Stimulated activated CD8-positive, alpha-beta memory T cell treated with anti-CD3 and anti-CD28 coated beads, Interleukin-15, amount 100 ng/mL, for 4 hours (primary cell): Measurements from ENCODE around the gene DENND4B.
"Not testable (repeated sequence)": the region's sequence is repeated elsewhere in the genome, so short reads cannot be mapped to it uniquely, and the experiment has no call there.

ENCODE experiments used
- DNase-seq, 2 donors: peaks; one replicate each; pipeline ENCODE4 v3.0.0-alpha.2; 2020; ENCODE audit warnings: low read depth in 2 of 2

The DENND4B gene

DNA sequence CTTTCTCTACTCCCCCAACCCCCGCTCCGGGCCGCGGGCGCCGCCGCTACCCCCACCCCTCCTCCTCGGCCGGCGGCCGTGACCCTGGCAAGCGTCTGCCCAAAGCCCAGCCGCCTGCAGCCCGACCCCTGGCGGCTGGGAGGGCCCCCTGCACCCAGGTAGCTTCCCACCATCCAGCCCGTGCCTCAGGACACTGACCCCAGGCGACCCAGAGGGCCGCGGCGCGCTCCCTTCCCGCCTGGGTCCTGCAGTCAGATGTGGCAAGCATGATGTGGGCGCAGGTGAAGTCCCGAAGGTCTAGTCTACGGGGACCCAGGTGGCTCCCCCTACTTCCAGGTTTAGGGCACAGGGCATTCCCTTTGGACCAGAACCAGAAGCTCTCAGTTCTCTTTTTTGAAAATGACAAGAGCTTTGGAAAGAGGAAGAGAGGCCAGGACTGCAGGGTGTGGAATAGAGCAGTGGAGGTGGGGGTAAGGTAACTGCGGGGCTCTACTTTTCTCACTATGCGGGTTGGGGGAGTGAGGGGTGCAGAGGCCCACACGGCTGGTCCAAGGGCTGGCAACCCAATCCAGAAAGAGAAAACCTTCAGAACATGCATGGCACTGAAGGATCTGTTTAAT, at the start of gene DENND4B:
TSS of gene DENND4B (minus strand) at position 97 of the 620 bp plus-strand sequence. CDS start 2,344 bp downstream, outside the sequence.
- DNase-seq = peak; percentile 50 to 60

GRCh38 chr1:153995640-153996039, 49.1 kb upstream of the DENND4B start:
- DNase-seq = no peak

GRCh38 chr1:153995202-153995601, 48.7 kb upstream of the DENND4B start:
- DNase-seq = no peak

- no peak for DNase-seq
Measured at GRCh38 chr1:153991806-153992205, 45.3 kb upstream of the DENND4B start.

DNA sequence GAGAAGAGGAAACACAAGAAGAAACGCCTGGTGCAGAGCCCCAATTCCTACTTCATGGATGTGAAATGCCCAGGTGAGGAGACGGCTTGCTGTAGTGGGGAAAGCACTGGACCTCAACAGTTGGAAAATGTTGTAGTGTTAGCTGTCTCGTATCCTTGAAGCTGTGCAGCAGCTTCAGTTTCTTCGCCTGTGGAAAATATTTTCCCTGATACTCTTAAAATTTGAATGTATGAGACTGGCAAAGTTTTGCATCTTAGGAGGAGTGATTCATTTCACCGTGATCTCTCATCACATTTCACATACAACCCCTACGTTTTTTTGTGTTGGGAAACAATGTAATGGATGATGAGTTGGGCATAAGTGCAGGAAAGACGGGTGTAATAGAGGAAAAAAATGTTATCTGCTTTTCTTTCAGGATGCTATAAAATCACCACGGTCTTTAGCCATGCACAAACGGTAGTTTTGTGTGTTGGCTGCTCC, 44.7 kb upstream of the DENND4B start:
- no peak for DNase-seq

GRCh38 chr1:153990468-153991150, 44.1 kb upstream of the DENND4B start, which contains the start of gene RPS27:
Gene RPS27 (plus strand): TSS chr1:153990762. CDS start chr1:153990797, 35 bp downstream.
- DNase-seq = peak; percentile 68 to 85

GRCh38 chr1:153987621-153988020, 41.1 kb upstream of the DENND4B start:
- no peak for DNase-seq

DNA sequence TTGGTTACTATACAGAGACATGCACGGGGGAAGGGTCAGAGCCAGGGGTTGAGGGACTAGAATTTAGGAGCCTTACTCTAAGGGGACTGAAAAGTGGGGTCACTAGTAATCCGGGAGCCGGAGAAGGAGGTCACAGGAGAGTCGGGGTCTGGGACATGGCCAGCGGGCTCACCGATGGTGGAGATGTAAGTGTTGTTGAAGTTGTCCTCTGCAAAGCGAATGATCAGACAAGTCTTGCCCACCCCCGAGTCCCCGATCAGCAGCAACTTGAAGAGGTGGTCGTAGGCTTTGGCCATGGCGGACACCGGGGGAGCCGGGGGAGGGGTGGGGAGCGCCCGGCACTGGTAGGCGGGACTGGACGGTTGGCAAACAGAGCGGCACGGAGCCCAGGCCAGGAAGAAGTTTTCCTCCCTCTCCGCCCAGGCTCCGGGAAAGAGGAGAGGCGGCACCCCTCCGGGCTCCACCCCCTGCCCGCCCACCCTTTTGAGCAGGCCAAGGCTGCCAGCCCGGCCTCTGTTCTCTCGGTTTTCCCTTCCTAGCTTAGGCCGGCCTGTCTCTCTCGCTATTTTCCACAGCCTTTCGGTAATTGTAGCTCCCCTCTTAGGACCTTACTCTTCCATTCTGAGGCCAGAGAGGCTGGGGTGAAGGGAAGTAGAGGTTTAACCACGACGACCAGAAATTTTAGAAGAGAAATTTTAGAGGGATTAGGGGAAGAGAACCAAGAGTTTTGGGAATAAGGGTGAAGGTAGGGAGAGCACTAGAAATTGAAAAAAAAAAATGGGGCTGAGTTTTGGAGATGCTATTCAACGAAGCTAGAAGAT, 39.6 kb upstream of the DENND4B start, which contains the start of gene RAB13:
TSS of gene RAB13 (minus strand) at position 399 of the 821 bp plus-strand sequence. CDS start at position 296, 103 bp downstream.
- no peak for DNase-seq

DNA sequence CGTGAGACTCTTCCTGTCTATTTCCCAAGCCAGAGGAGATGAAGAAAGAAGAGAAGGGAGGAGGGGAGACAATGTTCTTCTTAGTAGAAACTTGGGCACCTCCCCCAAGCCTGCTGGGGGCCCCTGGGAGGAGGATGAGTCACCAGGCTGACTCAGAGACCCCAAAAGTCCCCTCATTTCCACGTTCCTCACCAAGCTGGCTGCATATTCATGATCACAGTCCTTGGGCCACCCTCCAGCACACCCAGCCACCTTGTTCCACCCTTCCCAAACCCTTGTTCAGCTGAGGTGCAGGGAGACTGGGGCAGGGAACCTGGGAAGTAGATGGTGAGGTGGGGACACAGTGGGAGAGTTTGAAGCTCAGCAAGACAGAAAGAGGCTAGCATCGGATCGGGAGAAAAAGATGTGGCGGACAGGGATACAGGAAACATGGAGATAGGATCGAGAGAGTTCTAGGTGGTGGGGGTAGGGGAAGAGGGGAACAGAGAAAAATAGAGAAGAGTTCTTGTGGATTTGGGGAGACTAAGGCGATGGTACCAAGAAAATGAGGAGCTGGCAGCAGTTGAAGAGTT, 38.9 kb upstream of the DENND4B start:
- DNase-seq = peak; percentile 29 to 48

DNA sequence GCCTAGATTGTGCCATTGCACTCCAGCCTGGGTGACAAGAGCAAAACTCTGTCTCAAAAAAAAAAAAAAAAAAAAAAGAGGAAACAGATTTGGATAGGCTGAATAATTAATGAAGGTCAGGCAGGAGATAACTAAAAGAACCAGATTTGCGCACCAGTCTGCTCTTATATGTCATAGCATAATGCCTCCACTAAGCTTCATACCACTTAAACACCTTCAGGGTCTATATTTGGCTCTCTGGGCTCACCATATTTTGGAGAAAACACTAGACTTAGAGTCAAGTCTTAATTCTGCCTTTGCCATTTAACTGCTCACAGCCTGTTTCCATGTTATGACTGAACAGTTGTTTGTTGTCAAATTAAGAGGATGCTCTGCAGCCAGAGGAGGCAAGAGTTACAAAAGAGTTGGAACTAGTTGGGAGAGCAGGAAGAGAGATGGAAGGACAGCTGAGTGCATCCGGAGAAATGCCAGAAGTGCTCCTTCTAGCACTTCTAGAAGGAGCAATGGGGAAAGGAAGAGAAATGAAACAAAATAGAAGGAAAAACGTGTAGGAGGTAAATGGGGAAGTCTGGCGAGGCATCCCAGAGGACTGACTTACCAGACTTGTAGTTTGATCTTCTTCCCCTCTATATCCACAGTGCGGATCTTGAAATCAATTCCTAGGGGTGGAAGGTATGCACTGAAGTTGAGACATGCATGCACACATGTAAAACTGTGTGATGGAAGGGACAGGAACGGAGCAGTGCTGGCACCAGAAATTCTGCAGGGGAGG, 37.8 kb upstream of the DENND4B start:
- DNase-seq = no peak

- not testable (repeated sequence) for DNase-seq
Measured at GRCh38 chr1:153981735-153982134, 35.2 kb upstream of the DENND4B start.

- not testable (repeated sequence) for DNase-seq
Measured at GRCh38 chr1:153979091-153979490, 32.6 kb upstream of the DENND4B start.

DNA sequence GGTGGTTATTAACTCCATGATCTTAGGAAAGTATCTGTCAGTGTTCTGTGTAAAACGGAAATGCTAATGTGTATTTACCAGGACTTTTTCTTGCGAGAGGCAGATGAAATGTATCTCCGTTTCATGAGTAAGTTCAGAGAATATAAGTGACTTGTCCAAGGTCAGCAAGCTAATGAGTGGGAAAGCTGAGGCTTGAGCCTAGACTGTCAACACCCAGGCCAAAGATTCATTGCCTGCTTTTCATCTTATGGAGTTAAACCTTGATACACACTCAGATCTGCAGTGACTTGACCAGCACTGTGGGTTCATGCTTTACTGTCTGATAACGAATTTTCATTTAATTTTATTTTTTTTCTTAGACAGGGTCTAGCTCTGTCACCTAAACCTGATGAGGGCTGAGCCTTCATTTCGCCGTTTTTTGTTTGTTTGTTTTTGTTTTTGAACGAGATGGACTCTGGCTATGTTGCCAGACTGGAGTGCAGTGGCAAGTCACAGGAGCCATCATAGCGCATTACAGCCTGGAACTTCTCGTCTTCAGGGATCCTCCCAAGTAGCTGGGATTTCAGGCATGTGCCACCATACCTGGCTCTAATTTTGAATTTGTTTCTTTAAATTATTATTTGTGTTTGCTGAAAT, 31.9 kb upstream of the DENND4B start:
- DNase-seq = no peak

GRCh38 chr1:153977250-153978240, 31.0 kb upstream of the DENND4B start, which contains the start of gene JTB:
Gene JTB (minus strand): TSS chr1:153977674. CDS start chr1:153977252, 422 bp downstream.
- DNase-seq = peak; percentile 65 to 77

- no peak for DNase-seq
Measured at GRCh38 chr1:153976819-153977249, 30.3 kb upstream of the DENND4B start.

- no peak for DNase-seq
Measured at GRCh38 chr1:153973525-153973924, 27.0 kb upstream of the DENND4B start.

- DNase-seq = no peak
Measured at GRCh38 chr1:153973071-153973470, 26.6 kb upstream of the DENND4B start.

- DNase-seq = no peak
Measured at GRCh38 chr1:153970346-153970745, 23.8 kb upstream of the DENND4B start.

- DNase-seq = no peak
Measured at GRCh38 chr1:153968972-153969371, 22.5 kb upstream of the DENND4B start.
